GM12865 (cell line): ENCODE data around the gene CACNA2D4.

Experiments
- DNase-seq: peaks from one replicate; pipeline ENCODE4 v3.0.0; 2010; ENCODE audit warnings: low read depth
- H3K4me3 ChIP-seq: 2 replicates; pipeline ENCODE4 v1.5.1; 2011; ENCODE audit warnings: mild to moderate bottlenecking, low read depth, low read length, control low read depth
- TF ChIP-seq, protein P1 (sequence below): IDR thresholded peaks from 2 replicates; pipeline ENCODE4 v1.5.1; 2011; ENCODE audit warnings: low read length, control low read depth, low read depth, inconsistent platforms; ENCODE audit not compliant: insufficient read depth; ENCODE audit errors: missing control alignments

Gene CACNA2D4

DNA sequence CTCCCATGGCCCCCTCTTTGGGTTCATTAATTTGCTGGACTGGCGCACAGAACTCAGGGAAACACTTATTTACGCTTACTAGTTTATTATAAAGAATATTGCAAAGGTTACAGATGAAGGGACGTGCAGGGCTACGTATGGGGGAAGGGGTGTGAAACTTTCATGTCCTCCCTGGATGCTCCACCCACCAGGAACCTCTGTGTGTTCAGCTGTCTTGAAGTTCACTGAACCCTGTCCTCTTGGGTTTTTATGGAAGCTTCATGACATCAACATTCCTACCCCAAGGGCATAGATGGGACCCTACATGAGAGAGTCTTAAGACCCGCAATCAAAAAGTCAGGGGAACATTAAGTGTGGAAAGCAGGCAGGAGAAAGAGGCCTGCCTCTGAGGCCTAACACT, 169.4 kb downstream of the CACNA2D4 start:
- H3K4me3 ChIP-seq, result no peak overlapping the region
- no peak for DNase-seq
- TF ChIP-seq, protein P1, sequence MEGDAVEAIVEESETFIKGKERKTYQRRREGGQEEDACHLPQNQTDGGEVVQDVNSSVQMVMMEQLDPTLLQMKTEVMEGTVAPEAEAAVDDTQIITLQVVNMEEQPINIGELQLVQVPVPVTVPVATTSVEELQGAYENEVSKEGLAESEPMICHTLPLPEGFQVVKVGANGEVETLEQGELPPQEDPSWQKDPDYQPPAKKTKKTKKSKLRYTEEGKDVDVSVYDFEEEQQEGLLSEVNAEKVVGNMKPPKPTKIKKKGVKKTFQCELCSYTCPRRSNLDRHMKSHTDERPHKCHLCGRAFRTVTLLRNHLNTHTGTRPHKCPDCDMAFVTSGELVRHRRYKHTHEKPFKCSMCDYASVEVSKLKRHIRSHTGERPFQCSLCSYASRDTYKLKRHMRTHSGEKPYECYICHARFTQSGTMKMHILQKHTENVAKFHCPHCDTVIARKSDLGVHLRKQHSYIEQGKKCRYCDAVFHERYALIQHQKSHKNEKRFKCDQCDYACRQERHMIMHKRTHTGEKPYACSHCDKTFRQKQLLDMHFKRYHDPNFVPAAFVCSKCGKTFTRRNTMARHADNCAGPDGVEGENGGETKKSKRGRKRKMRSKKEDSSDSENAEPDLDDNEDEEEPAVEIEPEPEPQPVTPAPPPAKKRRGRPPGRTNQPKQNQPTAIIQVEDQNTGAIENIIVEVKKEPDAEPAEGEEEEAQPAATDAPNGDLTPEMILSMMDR, result no peak

DNA sequence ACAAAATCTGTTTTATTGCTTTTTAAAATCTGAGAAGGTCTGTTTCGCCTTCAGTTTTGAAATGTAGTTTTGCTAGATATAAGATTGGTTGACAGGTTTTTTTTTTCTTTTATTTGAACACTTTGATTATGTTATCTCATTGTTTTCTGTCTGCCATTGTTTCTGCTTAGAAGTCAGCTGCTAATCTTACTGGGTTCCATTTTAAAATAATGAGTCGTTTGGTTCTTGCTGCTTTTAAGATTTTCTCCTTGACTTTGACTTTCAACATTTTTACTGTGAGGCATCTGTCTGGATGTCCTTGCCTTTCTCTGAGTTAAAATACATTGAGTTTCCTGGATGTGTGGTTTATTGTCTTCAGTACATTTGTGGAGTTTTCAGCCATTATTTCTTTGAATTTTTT, 170.8 kb downstream of the CACNA2D4 start:
- H3K4me3 ChIP-seq, result no peak overlapping the region
- DNase-seq, result no peak
- TF ChIP-seq, protein P1, result no peak

DNA sequence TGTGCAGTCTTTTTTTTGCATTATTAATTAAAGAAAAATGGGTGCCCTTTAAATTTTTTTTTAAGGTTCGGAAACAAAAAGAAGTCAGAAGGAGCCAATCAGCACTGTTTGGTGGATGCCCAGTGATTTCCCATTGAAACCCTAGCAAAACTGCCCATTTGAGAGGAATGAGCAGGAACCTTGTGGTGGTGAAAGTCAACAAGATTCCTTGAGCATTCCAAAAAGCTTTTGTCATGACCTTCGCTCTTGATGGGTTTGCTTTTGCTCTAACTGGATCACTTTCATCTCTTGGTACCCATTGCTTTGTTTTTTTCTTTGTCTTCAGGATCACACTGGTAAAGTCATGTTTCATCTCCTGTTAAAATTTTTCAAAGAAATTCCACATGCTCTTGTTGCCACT, 173.5 kb downstream of the CACNA2D4 start:
- no peak overlapping the region for H3K4me3 ChIP-seq
- no peak for DNase-seq
- TF ChIP-seq, protein P1, result no peak
